D721Med (cell line): ENCODE measurements around the gene HFE.

Source experiments
- DNase-seq: peaks from one replicate; pipeline ENCODE4 v3.0.0; 2011; ENCODE audit warnings: low spot score; ENCODE audit not compliant: insufficient read length
- FAIRE-seq: peaks from 2 replicates; lab custom pipeline; 2011; peaks lifted over from hg19 to GRCh38; lab: Jason Lieb, UNC
- TF ChIP-seq, protein P1 (sequence below): IDR thresholded peaks from 2 replicates; pipeline ENCODE4 v1.5.1; 2012; ENCODE audit warnings: mild to moderate bottlenecking, control low read depth; ENCODE audit not compliant: insufficient read depth; ENCODE audit errors: missing control alignments

HFE gene

DNA sequence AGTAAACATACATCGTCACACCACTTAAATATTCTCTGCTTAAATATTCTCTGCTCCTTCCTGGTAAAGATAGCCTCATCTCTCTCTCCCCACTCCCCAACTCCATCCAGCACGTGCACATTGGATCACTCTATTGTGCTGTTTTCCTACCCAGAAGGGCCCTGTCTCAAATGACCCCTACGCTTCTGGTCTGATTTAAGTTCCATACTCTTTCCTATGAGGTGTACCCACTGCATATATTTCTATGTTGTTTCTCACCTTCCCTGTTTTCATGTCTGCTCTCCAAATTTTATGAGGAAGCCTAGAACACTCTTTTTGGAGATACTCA is 53.7 kb downstream of the HFE start:
- TF ChIP-seq, protein P1, sequence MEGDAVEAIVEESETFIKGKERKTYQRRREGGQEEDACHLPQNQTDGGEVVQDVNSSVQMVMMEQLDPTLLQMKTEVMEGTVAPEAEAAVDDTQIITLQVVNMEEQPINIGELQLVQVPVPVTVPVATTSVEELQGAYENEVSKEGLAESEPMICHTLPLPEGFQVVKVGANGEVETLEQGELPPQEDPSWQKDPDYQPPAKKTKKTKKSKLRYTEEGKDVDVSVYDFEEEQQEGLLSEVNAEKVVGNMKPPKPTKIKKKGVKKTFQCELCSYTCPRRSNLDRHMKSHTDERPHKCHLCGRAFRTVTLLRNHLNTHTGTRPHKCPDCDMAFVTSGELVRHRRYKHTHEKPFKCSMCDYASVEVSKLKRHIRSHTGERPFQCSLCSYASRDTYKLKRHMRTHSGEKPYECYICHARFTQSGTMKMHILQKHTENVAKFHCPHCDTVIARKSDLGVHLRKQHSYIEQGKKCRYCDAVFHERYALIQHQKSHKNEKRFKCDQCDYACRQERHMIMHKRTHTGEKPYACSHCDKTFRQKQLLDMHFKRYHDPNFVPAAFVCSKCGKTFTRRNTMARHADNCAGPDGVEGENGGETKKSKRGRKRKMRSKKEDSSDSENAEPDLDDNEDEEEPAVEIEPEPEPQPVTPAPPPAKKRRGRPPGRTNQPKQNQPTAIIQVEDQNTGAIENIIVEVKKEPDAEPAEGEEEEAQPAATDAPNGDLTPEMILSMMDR, result no peak
- DNase-seq (no peak), FAIRE-seq (no peak)

DNA sequence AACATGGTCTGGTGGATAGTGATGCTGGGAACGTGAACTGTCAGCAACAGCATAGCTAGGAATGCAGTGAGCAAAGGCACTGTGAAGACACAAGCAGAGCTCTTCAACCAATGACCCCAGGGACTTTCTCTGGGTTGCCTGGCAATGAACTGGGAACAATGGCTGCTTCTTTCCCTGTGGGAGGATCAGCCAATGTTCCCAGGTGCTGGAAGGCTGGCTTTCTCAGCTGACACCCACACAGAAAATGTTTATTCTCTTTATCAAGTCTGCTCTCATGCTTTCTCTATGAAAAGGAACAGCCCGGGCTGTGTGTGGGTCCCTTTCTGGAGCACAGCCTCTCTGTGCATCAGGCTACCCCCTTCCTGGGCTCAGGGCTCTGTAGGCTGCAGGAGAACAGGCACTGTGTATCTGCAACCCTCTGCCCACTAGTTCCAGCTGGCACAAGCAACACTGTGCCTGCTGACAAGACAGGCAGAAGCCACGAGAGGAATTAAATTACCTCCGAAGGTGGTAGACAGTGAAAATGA is 54.2 kb downstream of the HFE start:
- no peak for DNase-seq
- no peak for FAIRE-seq
- TF ChIP-seq, protein P1, result no peak

DNA sequence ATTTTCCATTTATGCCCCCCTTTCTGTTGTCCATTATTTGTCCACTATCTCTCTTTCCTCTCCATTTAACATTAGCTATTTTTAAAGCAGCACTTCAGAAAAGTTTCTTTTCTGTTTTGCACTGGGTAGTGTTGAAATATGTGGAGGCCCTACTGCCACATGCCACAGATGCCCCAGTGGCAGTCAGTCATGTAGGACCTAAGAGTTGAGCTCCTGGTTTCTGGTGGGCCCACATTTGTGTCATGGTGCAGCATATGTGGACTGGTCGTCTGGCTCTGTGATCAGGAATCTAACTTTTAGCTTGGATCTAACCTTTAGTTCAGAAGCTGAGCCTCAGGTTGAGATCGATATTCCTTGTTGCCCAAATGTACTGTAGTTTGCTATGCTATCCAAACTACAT is 54.8 kb downstream of the HFE start:
- TF ChIP-seq, protein P1, result no peak
- no peak for FAIRE-seq
- no peak for DNase-seq
